Nephron progenitor cell (in vitro differentiated cells): ENCODE measurements around the gene RNASEH2C.

Source experiments
- DNase-seq: peaks from one replicate; pipeline ENCODE4 v3.0.0; 2021
- H3K27ac Mint-ChIP-seq: 2 replicates; pipeline ENCODE4 v1.8.0; 2021; ENCODE audit warnings: mild to moderate bottlenecking, moderate library complexity, mixed read lengths
- H3K27me3 Mint-ChIP-seq: 2 replicates; pipeline ENCODE4 v1.8.0; 2021; ENCODE audit warnings: mild to moderate bottlenecking, low read depth, mixed read lengths; ENCODE audit not compliant: poor library complexity
- H3K36me3 Mint-ChIP-seq: 2 replicates; pipeline ENCODE4 v1.8.0; 2021; ENCODE audit warnings: low read depth, mixed read lengths
- H3K4me1 Mint-ChIP-seq: 2 replicates; pipeline ENCODE4 v1.8.0; 2021; ENCODE audit warnings: mixed read lengths
- H3K4me3 Mint-ChIP-seq: 2 replicates; pipeline ENCODE4 v1.8.0; 2021; ENCODE audit warnings: mild to moderate bottlenecking, moderate library complexity, mixed read lengths
- H3K9me3 Mint-ChIP-seq: 2 replicates; pipeline ENCODE4 v1.8.0; 2021; ENCODE audit warnings: mild to moderate bottlenecking, moderate library complexity, mixed read lengths
- TF ChIP-seq, protein P1 (sequence below): fragments of 200-600 bp; sonication (generic); IDR thresholded peaks from 2 replicates; pipeline ENCODE4 v1.5.0; 2021; ENCODE audit warnings: antibody characterized with exemption

Gene RNASEH2C

DNA sequence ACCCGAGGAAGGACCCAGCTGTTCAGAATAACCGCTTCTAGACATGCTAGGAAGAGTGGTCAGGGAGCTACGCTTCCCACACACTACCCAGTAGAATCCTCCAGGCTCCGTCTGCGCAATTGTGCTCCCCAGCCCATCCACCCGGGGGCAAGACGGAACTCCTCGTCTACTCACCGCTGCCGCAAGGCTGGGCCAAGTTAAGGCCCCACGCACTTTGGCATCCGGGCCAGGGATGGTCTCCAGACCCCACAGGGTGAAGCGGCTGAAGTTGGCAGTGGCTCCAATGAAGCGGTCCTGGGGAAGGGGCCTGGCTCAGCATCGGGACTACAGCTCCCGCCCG is 757 bp downstream of the RNASEH2C start:
- DNase-seq: no peak
- Mint-ChIP-seq H3K9me3 (no peaks in the 10 kb centered on the region), H3K4me1 (peaks cover 27% of the 10 kb centered on the region), H3K36me3 (peaks cover 28% of the 10 kb centered on the region), H3K27me3 (peaks cover 21% of the 10 kb centered on the region), H3K27ac (no peak overlapping the region), H3K4me3 (peak overlapping the region; percentile 95)
- TF ChIP-seq, protein P1, sequence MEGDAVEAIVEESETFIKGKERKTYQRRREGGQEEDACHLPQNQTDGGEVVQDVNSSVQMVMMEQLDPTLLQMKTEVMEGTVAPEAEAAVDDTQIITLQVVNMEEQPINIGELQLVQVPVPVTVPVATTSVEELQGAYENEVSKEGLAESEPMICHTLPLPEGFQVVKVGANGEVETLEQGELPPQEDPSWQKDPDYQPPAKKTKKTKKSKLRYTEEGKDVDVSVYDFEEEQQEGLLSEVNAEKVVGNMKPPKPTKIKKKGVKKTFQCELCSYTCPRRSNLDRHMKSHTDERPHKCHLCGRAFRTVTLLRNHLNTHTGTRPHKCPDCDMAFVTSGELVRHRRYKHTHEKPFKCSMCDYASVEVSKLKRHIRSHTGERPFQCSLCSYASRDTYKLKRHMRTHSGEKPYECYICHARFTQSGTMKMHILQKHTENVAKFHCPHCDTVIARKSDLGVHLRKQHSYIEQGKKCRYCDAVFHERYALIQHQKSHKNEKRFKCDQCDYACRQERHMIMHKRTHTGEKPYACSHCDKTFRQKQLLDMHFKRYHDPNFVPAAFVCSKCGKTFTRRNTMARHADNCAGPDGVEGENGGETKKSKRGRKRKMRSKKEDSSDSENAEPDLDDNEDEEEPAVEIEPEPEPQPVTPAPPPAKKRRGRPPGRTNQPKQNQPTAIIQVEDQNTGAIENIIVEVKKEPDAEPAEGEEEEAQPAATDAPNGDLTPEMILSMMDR: no peak

GRCh38 chr11:65718964-65719492 is 1.6 kb downstream of the RNASEH2C start:
- Mint-ChIP-seq H3K36me3 (peaks cover 35% of the 10 kb centered on the region), H3K27ac (peak overlapping the region; percentile 51), H3K4me1 (peaks cover 33% of the 10 kb centered on the region), H3K27me3 (peaks cover 14% of the 10 kb centered on the region), H3K4me3 (peak overlapping the region; percentile 95), H3K9me3 (no peaks in the 10 kb centered on the region)
- no peak for DNase-seq
- TF ChIP-seq, protein P1: no peak

GRCh38 chr11:65718531-65718930 is 2.1 kb downstream of the RNASEH2C start:
- Mint-ChIP-seq H3K4me1 (peaks cover 36% of the 10 kb centered on the region), H3K27ac (no peak overlapping the region), H3K4me3 (peak overlapping the region; percentile 95), H3K9me3 (no peaks in the 10 kb centered on the region), H3K36me3 (peaks cover 39% of the 10 kb centered on the region), H3K27me3 (peaks cover 10% of the 10 kb centered on the region)
- TF ChIP-seq, protein P1: no peak
- no peak for DNase-seq

DNA sequence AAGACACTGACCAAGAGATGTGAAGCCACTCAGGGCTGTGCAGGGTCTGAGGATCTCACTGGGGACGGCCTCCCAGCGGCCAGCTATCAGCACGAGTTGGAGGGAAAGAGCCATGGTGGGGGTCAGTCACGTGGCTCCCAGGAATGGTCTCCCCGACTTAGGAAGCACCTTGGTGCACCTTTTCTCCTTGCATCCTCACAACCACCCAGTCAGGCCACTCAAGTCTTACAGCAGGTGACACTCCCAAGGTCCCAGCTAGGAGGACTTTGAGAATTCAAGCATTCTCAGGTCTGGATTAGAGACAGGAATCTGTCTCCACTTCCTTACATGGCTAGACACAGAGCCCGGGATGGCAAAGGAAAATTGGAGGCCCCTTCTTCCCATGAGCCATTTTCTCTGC is 2.7 kb downstream of the RNASEH2C start:
- no peak overlapping the region for H3K4me3 Mint-ChIP-seq
- TF ChIP-seq, protein P1: no peak

DNA sequence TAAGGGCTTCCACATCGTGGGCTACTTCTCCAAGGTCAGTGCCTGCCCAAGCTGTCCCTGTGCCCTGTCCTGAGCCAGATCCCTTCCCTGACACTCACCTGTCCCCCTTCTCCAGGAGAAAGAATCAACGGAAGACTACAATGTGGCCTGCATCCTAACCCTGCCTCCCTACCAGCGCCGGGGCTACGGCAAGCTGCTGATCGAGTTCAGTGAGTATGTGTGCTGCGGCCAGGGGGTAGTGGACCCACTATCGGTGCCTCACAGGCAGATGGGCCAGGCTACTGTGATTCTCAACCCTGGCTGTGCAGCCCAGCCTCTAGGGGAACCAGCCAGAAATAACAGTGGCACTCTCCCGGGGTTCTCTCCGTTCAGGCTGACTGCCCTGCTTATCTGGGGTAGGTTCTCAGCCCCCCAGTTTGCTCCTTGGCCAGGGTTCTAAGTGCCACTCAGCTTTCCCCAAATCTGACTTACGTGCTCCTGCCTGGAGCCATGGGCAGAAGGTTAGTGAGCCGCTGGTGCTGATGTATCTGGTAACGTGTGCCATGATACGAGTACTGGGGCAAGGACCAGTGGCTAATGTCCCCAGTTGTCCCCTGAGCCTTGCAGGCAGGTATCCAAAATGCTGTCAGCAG is 3.7 kb downstream of the RNASEH2C start:
- DNase-seq: no peak
- Mint-ChIP-seq H3K4me1 (peaks cover 47% of the 10 kb centered on the region), H3K27ac (peak overlapping the region; percentile 71), H3K4me3 (no peak overlapping the region), H3K27me3 (no peaks in the 10 kb centered on the region), H3K9me3 (no peaks in the 10 kb centered on the region), H3K36me3 (peaks cover 46% of the 10 kb centered on the region)
- TF ChIP-seq, protein P1: no peak

More for the DNA sequence above, 2.7 kb downstream of the RNASEH2C start:
- Mint-ChIP-seq H3K27ac (peak overlapping the region; percentile 68), H3K27me3 (peaks cover 3% of the 10 kb centered on the region), H3K4me1 (peaks cover 40% of the 10 kb centered on the region), H3K36me3 (peaks cover 42% of the 10 kb centered on the region), H3K9me3 (no peaks in the 10 kb centered on the region)
- DNase-seq: no peak

DNA sequence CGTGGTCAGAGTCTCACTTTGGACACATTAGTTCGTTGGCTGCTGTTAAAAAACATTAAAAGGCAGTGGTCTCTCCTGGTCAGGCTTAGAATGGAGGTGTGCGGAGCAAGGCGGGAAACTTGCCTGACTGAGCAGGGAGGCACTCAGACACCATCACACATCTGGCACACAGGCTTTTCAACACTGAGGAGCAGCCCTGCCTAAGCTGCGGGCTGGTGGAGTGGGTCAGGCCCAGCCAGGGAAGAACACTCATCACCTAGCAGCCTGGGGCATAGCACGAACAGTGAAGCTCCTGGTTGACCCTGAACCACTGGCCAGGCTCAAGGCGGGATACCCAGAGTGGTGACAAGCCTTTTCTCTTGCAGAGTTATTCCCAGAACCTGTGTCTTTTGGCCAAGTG is 4.3 kb downstream of the RNASEH2C start:
- H3K4me1 Mint-ChIP-seq: peaks cover 47% of the 10 kb centered on the region
- no peak overlapping the region for H3K27ac Mint-ChIP-seq
- no peak overlapping the region for H3K4me3 Mint-ChIP-seq
- DNase-seq: no peak
- H3K27me3 Mint-ChIP-seq: no peaks in the 10 kb centered on the region
- H3K36me3 Mint-ChIP-seq: peaks cover 46% of the 10 kb centered on the region
- no peaks in the 10 kb centered on the region for H3K9me3 Mint-ChIP-seq
- TF ChIP-seq, protein P1: no peak
